MM.1S (cell line): ENCODE data around the gene SLC25A22.
A peak's percentile ranks its signal among the peaks of the same experiment; 100 is the strongest.

ENCODE experiments used
- DNase-seq: peaks from one replicate; pipeline ENCODE4 v3.0.0-alpha.2; 2015
- H2AFZ ChIP-seq: fragments of 300-600 bp; sonication (generic); 2 replicates; pipeline ENCODE4 v1.6.0; 2016; ENCODE audit warnings: antibody characterized with exemption, low read length
- H3F3A ChIP-seq: fragments of 300-600 bp; sonication (generic); 2 replicates; pipeline ENCODE4 v1.6.1; 2016; ENCODE audit warnings: mild to moderate bottlenecking, antibody characterized with exemption, low read length, moderate library complexity, mixed read lengths; ENCODE audit not compliant: insufficient read depth
- H3K27ac ChIP-seq: fragments of 300-600 bp; sonication (generic); 2 replicates; pipeline ENCODE4 v1.5.1; 2016; ENCODE audit warnings: mild to moderate bottlenecking, low read length
- H3K27me3 ChIP-seq: fragments of 300-600 bp; sonication (generic); replicated peaks from 2 replicates; pipeline ENCODE4 v1.6.0; 2016; ENCODE audit warnings: low read length; ENCODE audit not compliant: insufficient read depth
- H3K36me3 ChIP-seq: fragments of 300-600 bp; sonication (generic); replicated peaks from 2 replicates; pipeline ENCODE4 v1.6.1; 2016; ENCODE audit warnings: mild to moderate bottlenecking, low read length, mixed read lengths; ENCODE audit not compliant: insufficient read depth
- H3K4me1 ChIP-seq: fragments of 300-600 bp; sonication (generic); 2 replicates; pipeline ENCODE4 v1.6.1; 2016; ENCODE audit warnings: low read length, mixed read lengths
- H3K4me2 ChIP-seq: fragments of 300-600 bp; sonication (generic); 2 replicates; pipeline ENCODE4 v1.6.0; 2016; ENCODE audit warnings: low read depth, low read length
- H3K4me3 ChIP-seq: fragments of 300-600 bp; sonication (generic); 2 replicates; pipeline ENCODE4 v1.5.1; 2016; ENCODE audit warnings: low read length, mixed read lengths
- H3K79me2 ChIP-seq: fragments of 300-600 bp; sonication (generic); 2 replicates; pipeline ENCODE4 v1.6.1; 2016; ENCODE audit warnings: mixed run types, low read length, mixed read lengths
- H3K9ac ChIP-seq: fragments of 300-600 bp; sonication (generic); 2 replicates; pipeline ENCODE4 v1.6.1; 2016; ENCODE audit warnings: low read length, mixed read lengths
- H3K9me2 ChIP-seq: fragments of 300-600 bp; sonication (generic); replicated peaks from 2 replicates; pipeline ENCODE4 v1.6.1; 2016; ENCODE audit warnings: mild to moderate bottlenecking, low read length, mixed read lengths; ENCODE audit not compliant: insufficient read depth
- H3K9me3 ChIP-seq: fragments of 300-600 bp; sonication (generic); replicated peaks from 2 replicates; pipeline ENCODE4 v1.6.1; 2016; ENCODE audit warnings: mild to moderate bottlenecking, low read length, mixed read lengths; ENCODE audit not compliant: insufficient read depth
- H4K20me1 ChIP-seq: fragments of 300-600 bp; sonication (generic); 2 replicates; pipeline ENCODE4 v1.6.1; 2016; ENCODE audit warnings: mild to moderate bottlenecking, low read length, moderate library complexity, mixed read lengths; ENCODE audit not compliant: insufficient read depth
- CTCF ChIP-seq: fragments of 300-600 bp; sonication (generic); IDR thresholded peaks from 2 replicates; pipeline ENCODE4 v1.5.1; 2016; ENCODE audit warnings: antibody characterized with exemption, low read length, mixed read lengths
- EZH2 ChIP-seq: fragments of 300-600 bp; sonication (generic); optimal IDR thresholded peaks from 2 replicates; pipeline ENCODE3; 2017; ENCODE audit warnings: low read depth, mild to moderate bottlenecking, antibody characterized with exemption, low read length, mixed read lengths
- EZH2phosphoT487 ChIP-seq: fragments of 300-600 bp; sonication (generic); IDR thresholded peaks from 2 replicates; pipeline ENCODE4 v1.6.1; 2018; ENCODE audit warnings: antibody characterized with exemption, low read length

Gene SLC25A22

DNA sequence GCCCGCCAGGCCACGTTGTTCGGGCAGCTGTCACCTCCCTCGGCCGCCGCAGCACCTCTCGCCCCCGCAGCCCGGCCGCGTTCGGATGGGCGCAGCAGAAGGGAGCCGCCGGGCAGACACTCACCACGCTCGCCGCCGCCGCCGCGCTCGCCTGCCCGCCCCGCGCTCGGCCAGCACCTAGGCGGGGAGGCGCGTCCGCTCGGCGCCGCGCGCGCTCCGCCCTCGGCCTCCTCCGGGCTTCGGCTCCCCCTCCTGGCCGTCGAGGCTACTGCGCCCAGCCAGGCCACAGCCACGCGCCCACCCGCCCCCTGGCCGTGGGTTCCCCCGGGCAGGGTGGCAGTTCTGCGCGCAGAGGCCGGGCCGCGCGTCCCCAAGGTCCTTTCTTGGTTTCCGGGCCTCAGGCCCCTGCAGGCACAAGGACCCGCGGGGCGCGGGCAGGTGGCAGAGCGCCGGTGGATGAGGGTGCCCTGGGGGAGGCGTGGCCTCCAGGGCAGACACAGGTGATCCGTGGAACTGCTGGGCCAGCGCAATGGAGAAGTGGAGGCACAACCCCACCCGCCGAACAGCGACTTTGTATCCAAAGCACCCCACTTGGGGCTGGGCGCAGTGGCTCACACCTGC lies at the start of gene SLC25A22:
SLC25A22 (minus strand) TSS at position 189 of the 621 bp plus-strand sequence. CDS start 3,275 bp downstream, outside the sequence.
- no peaks in the 10 kb centered on the region for H3K9me3 ChIP-seq
- H3K36me3 ChIP-seq = no peaks in the 10 kb centered on the region
- no peaks in the 10 kb centered on the region for H4K20me1 ChIP-seq
- TF ChIP-seq CTCF (peak; percentile 62), EZH2phosphoT487 (no peak)
- peaks cover 21% of the 10 kb centered on the region for H3F3A ChIP-seq
- H2AFZ ChIP-seq = peak within 1 kb of the TSS; percentile 69
- H3K27me3 ChIP-seq = no peaks in the 10 kb centered on the region
- H3K4me3 ChIP-seq = peak within 1 kb of the TSS; percentile 84
- no peaks in the 10 kb centered on the region for H3K9me2 ChIP-seq
- peak within 1 kb of the TSS; percentile 100 for H3K4me2 ChIP-seq
- peaks cover 51% of the 10 kb centered on the region for H3K79me2 ChIP-seq
- H3K4me1 ChIP-seq = no peaks in the 10 kb centered on the region
- DNase-seq = peak; percentile 84
- H3K9ac ChIP-seq = peak within 1 kb of the TSS; percentile 85
- H3K27ac ChIP-seq = peak within 1 kb of the TSS; percentile 67; the same call in 1 of the 2 replicates

GRCh38 chr11:847876-848275 lies 49.8 kb upstream of the SLC25A22 start:
- no peaks in the 10 kb centered on the region for H3K9me2 ChIP-seq
- no peaks in the 10 kb centered on the region for H4K20me1 ChIP-seq
- H3K27me3 ChIP-seq = peaks cover 79% of the 10 kb centered on the region
- H3K36me3 ChIP-seq = no peaks in the 10 kb centered on the region
- no peak for TF ChIP-seq EZH2phosphoT487
- no peak for TF ChIP-seq EZH2
- no peak for TF ChIP-seq CTCF
- H3K4me1 ChIP-seq = peaks cover 4% of the 10 kb centered on the region; the same call in 1 of the 2 replicates
- H3K9ac ChIP-seq = no peak overlapping the region
- no peaks in the 10 kb centered on the region for H3K79me2 ChIP-seq
- no peak overlapping the region for H3K4me3 ChIP-seq
- H3K4me2 ChIP-seq = no peak overlapping the region
- H3K9me3 ChIP-seq = no peaks in the 10 kb centered on the region
- no peak overlapping the region for H2AFZ ChIP-seq
- H3K27ac ChIP-seq = no peak overlapping the region
- H3F3A ChIP-seq = no peaks in the 10 kb centered on the region
- no peak for DNase-seq

- Histone ChIP-seq H3K4me2 (no peak overlapping the region), H3K27ac (no peak overlapping the region)
Observed at GRCh38 chr11:846496-847098, 48.5 kb upstream of the SLC25A22 start.

More at GRCh38 chr11:846496-847098, 48.5 kb upstream of the SLC25A22 start:
- Histone ChIP-seq H3K9ac (no peak overlapping the region), H2AFZ (no peak overlapping the region), H3F3A (no peaks in the 10 kb centered on the region), H3K4me3 (no peak overlapping the region), H4K20me1 (no peaks in the 10 kb centered on the region), H3K36me3 (no peaks in the 10 kb centered on the region), H3K27me3 (peaks cover 66% of the 10 kb centered on the region), H3K4me1 (peaks cover 4% of the 10 kb centered on the region; the same call in 1 of the 2 replicates), H3K9me2 (no peaks in the 10 kb centered on the region), H3K9me3 (no peaks in the 10 kb centered on the region), H3K79me2 (peaks cover 7% of the 10 kb centered on the region)
- TF ChIP-seq EZH2phosphoT487 = no peak
- TF ChIP-seq CTCF = no peak
- TF ChIP-seq EZH2 = no peak
- no peak for DNase-seq
